Measurements from ENCODE around the gene REEP2. TPM values are rescaled to one million over a fixed set of nuclear protein-coding genes. Genes with fewer than 3 reads are reported as not detected.
A peak's percentile ranks its signal among the peaks of the same experiment; 100 is the strongest.

REEP2 gene
- polyA plus RNA-seq, 1 donor from 2014 or later, result 146 TPM

- no peak for TF ChIP-seq TAF1 (IDR thresholded peaks at IDR 0.05; ENCODE audit: low read depth)
- no peak for TF ChIP-seq MXI1 (conservative IDR thresholded peaks at IDR 0.05; ENCODE audit: poor library complexity, severe bottlenecking)
- TF ChIP-seq POLR2AphosphoS5 (IDR thresholded peaks at IDR 0.05), result no peak
- TF ChIP-seq EP300 (conservative IDR thresholded peaks at IDR 0.05; ENCODE audit: poor library complexity, severe bottlenecking), result no peak
- TF ChIP-seq RAD21 (conservative IDR thresholded peaks at IDR 0.05), result no peak
- no peak for TF ChIP-seq SMC3 (conservative IDR thresholded peaks at IDR 0.05; ENCODE audit: poor library complexity)
- TF ChIP-seq CTCF (IDR thresholded peaks at IDR 0.05; ENCODE audit: poor library complexity, severe bottlenecking), result no peak
- no peak for TF ChIP-seq EZH2 (IDR thresholded peaks at IDR 0.05; ENCODE audit: borderline replicate concordance, insufficient read depth, low read length, poor library complexity, severe bottlenecking)
- no peak for TF ChIP-seq REST (IDR thresholded peaks at IDR 0.05; ENCODE audit: borderline replicate concordance)
- Histone ChIP-seq H3K36me3 (ENCODE audit: insufficient read depth, low read length) (no peaks in the 10 kb centered on the region), H3K9me2 (ENCODE audit: insufficient read depth, low read length) (no peaks in the 10 kb centered on the region), H3K9me3 (ENCODE audit: low read length) (no peaks in the 10 kb centered on the region), H3K27ac (ENCODE audit: low read length) (no peak overlapping the region), H2AFZ (ENCODE audit: low read depth, low read length) (no peak overlapping the region), H3K79me2 (replicated peaks; ENCODE audit: insufficient read depth, low read length) (peaks cover 10% of the 10 kb centered on the region), H3K27me3 (ENCODE audit: insufficient read depth, low read depth, low read length) (no peaks in the 10 kb centered on the region), H3F3A (ENCODE audit: insufficient read depth, low read length, poor library complexity, severe bottlenecking) (peaks cover 3% of the 10 kb centered on the region), H3K9ac (ENCODE audit: low read length) (no peak overlapping the region), H4K20me1 (ENCODE audit: insufficient read depth) (no peaks in the 10 kb centered on the region), H3K4me3 (ENCODE audit: low read length) (no peak overlapping the region), H3K4me2 (ENCODE audit: low read length) (no peak overlapping the region)
These were observed 6.1 kb downstream of the REEP2 start for GRCh38 chr5:138444774-138445546.

GRCh38 chr5:138445547-138446271, 6.9 kb downstream of the REEP2 start:
- Histone ChIP-seq H3K4me3 (ENCODE audit: low read length) (no peak overlapping the region), H2AFZ (ENCODE audit: low read depth, low read length) (no peak overlapping the region), H3K79me2 (replicated peaks; ENCODE audit: insufficient read depth, low read length) (peaks cover 3% of the 10 kb centered on the region), H4K20me1 (ENCODE audit: insufficient read depth) (no peaks in the 10 kb centered on the region), H3K27ac (ENCODE audit: low read length) (no peak overlapping the region), H3K9me2 (ENCODE audit: insufficient read depth, low read length) (no peaks in the 10 kb centered on the region), H3K36me3 (ENCODE audit: insufficient read depth, low read length) (no peaks in the 10 kb centered on the region), H3F3A (ENCODE audit: insufficient read depth, low read length, poor library complexity, severe bottlenecking) (peaks cover 3% of the 10 kb centered on the region), H3K27me3 (ENCODE audit: insufficient read depth, low read depth, low read length) (no peaks in the 10 kb centered on the region), H3K9ac (ENCODE audit: low read length) (no peak overlapping the region), H3K4me2 (ENCODE audit: low read length) (no peak overlapping the region), H3K9me3 (ENCODE audit: low read length) (no peaks in the 10 kb centered on the region)
- TF ChIP-seq EP300 (conservative IDR thresholded peaks at IDR 0.05; ENCODE audit: poor library complexity, severe bottlenecking) (no peak), POLR2AphosphoS5 (IDR thresholded peaks at IDR 0.05) (peak; percentile 6)

Measured in neural cell (in vitro differentiated cells).